ENCODE data around the gene RARS1.
"Not testable (repeated sequence)": the region's sequence is repeated elsewhere in the genome, so short reads cannot be mapped to it uniquely, and the experiment has no call there.

RARS1 gene

DNA sequence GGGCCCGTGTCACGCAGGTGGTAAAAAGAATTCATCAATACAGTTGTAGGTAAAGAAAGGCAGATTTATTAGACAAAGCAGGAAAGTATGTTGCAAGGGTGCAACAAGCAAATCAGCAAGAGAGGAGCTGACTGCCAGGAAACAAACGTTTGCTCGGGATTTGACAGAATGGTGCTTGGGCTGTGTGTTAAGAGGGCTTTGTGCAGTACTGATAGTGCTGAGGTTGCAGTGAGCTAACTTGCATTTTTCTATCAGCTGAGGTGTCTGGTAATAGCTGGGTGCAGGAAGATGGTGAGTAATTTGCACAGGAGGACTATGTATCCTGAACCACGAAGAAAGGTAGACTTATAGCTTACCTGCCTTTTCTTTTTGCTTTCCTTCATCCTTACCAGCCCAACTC, 3.9 kb upstream of the RARS1 start:
- no peak for DNase-seq

DNA sequence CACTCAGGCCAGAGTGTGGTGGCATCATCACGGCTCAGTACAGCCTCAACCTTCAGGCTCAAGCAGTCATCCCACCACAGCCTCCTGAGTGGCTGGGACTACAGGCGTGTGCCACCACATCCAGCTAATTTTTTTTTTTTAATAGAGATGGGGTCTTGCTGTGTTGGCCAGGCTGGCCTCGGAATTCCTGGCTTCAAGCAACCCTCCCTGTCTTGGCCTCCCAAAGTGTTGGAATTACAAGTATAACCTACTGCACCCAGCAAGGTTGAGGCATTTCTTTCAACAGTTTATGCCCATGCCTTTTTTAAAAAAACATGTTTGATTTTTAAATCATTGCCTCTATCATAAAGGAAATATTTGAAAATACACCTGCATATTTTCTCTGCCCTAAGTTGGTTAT, 2.8 kb downstream of the RARS1 start:
- DNase-seq: no peak

DNA sequence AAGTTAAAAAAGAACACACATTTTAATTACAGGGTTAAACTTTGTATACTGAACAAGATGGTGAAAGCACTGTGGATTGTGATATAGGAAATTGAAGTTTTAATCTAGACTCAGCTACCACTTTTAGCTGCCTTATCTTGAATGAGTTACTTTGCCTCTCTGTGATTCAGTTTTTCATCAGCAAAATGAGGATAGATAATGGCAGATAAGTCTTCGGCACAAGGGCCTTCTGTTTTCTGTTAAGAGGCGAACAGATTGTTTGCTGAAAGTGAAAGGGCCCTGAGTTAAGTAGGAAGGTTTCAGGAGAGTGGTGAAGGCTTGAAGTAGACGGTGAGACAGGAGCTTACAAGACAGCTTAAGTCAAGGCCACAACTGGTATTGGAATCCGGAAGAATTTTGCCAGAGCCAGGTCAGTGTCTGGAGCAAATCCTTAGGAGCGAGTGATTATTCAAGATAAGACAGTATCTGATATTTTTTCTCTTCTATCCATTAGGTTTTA, 7.8 kb downstream of the RARS1 start:
- no peak for DNase-seq

DNA sequence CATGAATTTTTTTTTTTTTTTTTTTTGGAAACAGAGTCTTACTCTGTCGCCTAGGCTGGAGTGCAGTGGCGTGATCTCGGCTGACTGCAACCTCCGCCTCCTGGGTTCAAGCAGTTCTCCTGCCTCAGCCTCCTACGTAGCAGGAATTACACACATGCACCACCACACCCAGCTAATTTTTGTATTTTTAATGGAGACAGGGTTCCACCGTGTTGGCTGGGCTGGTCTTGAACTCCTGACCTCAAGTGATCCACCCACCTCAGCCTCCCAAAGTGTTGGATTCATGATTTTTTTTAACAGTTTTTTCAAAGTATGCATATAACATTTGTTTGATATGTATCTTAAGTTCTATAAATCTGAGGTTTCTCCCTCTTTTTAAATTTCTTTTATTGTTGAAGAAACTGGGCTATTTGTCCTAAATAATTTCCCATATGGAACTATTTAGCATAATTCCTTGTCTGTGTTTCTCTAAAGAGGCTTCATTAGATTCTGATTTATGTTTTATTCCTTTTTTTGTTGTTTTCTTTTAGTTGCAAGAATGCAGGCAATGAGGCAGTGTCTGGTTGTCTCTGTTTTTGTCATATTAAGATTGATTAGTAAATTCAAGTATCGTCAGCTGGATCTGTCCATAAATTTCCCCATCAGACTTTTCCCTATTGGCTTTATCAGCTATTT, 16.4 kb downstream of the RARS1 start:
- no peak for DNase-seq

DNA sequence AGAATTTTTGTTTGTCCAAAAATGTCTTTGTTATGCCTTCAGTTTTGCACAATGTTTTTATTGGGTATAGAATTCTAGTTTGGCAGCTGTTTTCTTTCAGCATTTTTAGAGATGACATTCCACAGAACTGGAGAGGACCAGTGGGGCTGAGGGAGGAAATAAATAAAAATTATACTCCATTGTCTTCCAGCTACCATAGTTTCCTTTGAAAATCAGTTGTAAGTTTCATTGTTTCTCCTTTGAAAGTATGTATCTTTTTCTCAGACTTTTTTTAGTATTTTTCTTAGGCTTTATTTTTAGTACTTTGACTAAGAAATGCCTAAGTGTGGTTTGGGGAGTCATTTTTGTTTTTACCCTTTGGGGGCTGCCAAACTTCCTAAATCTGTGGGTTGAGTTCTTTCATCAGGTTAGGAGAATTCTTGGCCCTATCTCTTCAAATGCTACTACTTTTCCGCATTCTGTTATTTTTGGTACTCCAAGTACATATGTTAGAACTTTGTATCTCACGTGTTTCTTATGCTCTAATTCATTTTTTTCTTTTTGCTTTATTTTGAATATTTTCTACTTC, 27.7 kb downstream of the RARS1 start:
- no peak for DNase-seq

DNA sequence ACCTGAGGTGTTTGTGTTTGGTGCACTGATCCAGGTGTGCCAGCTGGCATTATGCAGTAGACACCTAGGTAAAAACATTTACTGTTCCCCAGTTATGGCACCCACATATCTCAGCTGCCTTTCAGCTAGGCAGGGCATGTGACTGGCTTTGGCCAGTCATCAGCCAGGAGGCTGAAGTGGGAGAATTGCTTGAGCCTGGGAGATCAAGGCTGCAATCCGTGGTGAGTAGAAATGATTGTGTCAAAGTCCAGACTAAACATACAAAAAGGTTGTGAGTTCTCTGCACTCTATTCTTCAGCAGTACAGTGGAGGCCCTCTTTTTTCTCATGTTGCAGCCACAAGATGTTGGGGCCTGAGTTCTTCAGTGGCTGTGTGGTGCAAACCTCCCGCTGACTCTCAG, 39.6 kb downstream of the RARS1 start:
- DNase-seq: no peak

DNA sequence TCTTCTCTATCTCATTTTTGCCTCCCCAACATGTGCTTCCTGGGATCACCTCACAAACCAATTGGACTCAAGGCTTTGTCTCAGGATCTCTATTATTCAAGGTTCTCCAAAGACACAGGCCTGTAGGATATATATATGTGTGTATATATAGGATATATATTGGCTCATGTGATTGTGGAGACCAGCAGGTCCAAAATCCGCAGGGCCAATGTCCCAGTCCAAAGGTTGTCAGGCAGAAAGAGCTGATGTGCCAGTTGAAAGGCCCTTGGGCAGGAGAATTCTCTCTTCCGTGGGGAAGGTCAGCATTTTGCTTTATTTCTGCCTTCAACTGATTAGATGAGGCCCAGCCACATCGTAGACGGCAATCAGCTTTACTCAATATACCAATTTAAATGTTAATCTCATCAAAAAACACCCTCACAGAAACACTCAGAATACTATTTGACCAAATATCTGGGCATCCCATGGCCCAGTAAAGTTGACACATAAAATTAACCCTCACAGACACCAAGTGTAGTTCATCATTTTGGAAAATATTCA, 41.6 kb downstream of the RARS1 start:
- DNase-seq: no peak

DNA sequence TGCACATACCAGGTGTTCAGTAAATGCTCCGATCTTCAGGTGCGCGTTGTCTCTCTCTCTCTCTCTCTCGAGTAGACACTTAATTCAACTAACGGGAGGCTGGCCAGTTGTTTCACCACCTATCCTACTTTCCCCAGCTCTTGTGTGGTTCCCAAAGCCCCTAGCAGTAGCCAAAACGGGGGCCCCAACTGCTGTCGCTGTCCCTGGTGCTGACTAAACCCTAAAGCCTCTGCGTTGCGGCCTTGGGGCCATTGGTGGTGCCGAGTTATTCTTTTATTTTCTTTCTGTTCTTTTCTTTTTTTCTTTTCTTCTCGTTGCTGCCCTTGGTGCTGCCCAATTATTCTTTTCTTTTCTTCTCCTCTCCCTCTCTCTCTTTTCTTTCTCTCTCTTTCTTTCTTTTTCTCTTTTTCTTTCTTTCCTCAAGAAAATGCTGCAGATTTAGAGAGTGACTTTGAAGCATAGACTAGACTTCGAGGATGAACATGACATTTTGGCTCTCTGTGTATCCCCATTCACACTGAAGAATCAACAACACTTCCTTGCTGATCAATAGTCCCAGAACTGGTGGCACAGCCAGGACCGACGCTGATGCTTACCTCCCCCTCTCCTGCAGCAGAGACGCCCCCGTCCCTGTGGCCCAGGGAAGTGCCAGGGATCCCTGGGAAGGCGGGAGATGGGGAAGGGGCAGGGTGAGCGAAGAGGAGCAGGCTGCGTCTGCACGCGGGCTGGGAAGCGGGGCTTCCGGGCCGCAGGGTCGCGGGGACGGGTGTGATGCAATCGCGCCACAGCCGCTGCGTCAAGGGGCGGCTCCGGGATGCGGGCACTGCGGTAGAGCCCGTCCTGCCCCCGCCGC, 42.5 kb downstream of the RARS1 start, which contains the start of gene FBLL1:
TSS of gene FBLL1 (plus strand) at position 785 of the 853 bp plus-strand sequence. CDS start 200 bp downstream, outside the sequence.
- no peak for DNase-seq

DNA sequence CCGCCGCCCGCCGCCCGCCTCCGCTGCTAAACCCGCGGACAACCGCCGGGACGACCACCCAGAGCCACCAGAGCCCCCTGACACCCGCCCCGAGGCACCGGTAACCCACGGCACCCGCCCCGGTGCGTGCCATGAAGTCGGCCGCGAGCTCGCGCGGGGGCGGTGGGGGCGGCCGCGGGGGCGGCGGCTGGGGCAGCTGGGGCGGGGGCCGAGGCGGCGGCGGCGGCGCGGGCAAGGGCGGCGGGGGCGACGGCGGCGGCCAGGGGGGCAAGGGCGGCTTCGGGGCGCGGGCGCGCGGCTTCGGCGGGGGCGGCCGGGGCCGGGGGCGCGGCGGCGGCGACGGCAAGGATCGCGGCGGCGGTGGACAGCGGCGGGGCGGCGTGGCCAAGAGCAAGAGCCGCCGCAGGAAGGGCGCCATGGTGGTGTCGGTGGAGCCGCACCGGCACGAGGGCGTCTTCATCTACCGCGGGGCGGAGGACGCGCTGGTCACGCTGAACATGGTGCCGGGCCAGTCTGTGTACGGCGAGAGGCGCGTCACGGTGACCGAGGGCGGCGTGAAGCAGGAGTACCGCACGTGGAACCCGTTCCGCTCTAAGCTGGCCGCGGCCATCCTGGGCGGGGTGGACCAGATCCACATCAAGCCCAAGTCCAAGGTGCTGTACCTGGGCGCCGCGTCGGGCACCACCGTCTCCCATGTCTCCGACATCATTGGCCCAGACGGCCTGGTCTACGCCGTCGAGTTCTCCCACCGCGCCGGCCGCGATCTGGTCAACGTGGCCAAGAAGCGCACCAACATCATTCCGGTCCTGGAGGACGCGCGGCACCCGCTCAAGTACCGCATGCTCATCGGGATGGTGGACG, 43.3 kb downstream of the RARS1 start:
- DNase-seq: no peak

DNA sequence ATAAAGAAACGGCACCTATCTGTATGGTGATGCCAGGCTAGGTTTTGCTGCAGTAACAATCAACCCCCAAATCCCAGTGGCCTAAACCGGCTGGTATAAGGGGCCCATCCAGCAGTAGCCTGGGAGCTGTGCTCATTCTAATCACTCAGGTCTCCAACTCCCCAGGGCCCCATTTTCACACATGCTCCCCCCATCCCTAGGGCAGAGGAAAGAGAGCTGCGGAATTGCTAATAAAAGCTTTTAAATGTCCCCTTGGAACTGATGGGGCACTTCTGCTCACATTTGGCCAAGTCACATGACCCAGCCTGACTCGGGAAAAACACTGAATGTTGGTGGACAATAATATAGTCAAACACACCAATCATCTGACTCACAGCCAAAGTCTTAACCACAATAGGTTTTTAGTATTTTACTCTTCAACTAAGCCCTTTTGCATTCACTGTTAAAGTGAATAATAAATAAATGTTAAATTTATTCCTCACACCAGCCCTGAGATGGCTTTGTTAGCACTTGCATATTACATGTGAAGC, 44.4 kb downstream of the RARS1 start:
- DNase-seq: no peak

DNA sequence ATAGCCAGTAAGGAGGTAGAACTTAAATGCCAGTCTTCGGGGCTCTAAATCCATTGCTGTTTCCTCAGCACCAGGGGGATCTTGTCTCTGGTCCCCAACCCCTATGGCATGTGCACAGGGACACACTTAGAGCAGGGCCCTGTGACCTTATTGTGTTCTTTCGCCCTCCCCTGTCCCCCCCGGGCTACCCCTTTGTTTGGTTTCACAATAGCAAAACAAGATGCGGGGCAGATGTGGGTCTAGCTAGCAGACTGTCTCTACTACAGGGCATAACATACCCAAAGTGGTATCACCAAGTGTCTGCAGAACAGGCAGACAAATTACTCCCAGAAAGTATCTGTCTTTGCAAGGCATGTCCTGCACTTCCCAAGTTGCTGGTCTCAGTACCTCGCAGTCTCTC, 44.9 kb downstream of the RARS1 start:
- DNase-seq: no peak

DNA sequence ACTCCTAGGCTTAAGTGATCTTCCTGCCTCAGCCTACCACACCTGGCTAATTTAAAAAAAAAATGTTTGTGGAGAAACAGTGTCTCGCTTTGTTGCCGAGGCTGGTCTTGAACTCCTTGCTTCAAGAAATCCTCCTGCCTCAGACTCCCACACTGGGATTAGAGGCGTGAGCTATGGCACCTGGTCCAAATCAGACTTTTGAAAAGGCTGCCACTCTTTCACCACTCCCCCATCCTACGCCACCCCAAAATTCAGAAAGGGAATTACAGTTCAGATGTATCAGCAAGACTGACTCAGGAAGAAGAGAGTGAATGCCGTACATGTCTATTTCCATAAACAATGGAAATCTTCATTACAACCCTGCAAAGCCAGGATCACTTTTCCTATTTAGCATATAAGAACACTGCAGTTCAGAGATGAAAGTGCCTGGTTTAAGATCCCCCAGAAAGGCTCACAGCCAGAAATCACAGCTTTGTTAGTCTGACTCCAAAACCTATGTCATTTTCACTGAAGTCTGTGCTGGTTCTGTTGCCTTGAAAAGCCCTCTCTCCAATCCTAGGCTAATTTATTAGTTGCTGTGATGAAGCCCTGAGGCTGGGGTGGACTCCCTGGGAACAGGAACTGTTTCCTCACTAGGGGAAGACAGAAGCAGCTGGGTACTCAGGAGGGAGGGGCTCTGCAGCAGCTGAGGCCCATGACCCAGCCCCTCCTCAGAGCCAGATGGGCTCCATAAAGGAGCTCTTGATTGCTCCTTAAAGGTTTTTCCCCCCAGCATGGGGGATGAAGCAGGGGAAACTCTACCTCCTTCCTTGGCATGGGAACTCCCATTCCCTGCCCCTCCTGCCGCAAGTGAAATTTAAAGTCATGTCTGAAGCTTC, 46.0 kb downstream of the RARS1 start:
- no peak for DNase-seq

DNA sequence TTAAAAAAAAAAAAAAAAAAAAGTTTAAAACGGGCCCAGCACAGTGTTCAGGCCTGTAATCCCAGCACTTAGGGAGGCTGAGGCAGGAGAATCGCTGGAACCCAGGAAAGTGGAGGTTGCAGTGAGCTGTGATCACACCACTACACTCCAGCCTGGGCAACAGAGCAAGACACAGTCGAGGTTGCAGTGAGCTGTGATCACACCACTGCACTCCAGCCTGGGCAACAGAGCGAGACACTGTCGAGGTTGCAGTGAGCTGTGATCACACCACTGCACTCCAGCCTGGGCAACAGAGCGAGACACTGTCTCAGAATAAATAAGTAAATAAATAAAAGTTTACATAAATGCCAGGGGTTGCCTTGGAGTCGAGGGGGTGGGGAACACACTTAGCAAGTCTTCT, 48.1 kb downstream of the RARS1 start:
- not testable (repeated sequence) for DNase-seq

DNA sequence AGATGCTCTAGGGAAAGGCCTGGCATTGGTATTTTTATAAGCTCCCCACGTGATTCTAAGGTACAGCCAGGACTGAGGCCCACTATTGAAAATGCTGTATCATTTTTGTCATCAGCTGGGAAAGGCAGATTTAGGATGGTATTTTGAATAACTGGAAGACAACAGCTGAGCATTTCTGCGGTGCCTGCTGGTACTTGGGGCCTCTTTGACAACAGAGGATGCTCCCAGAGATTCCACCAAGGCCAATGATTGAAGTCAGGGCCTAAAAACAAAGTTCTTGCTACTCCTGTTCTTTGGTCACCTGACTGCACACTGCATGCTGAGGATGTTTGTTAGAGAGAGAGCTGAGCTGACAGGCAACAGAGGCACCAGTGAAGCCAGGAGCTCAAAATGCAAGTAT, 50.9 kb downstream of the RARS1 start:
- DNase-seq: no peak

DNA sequence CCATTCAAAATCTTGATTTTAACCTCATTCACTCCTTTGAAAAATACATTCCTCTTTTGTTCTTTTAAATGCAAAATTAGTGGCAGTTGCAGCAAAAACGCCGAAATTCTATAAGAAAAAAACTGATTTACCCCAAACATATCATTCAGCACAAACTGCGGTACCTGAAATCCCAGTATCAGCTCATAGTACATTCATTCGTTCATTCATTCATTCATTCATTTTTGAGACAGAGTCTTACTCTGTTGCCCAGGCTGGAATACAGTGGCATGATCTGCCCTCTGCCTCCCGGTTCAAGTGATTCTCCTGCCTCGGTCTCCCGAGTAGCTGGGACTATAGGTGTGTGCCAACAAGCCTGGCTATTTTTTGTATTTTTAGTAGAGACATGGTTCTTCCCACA, 63.3 kb downstream of the RARS1 start:
- no peak for DNase-seq

DNA sequence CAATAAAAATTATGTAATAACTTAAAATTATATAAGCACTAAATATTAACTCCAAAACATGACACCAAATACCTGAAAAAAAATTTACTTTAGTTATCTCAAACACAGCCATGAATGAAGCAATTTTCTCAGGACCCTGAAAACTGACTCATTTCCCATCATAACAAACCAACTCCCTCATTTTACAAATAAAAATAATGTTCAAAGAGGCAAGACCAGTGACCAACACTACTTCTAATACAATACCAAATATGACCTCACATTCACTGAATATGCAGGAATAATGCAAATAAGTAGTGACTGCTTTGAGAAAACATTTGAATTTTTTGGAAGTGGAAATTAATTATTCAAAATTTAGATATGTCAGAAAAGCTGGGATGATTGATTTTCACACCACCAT, 64.4 kb downstream of the RARS1 start:
- DNase-seq: no peak

DNA sequence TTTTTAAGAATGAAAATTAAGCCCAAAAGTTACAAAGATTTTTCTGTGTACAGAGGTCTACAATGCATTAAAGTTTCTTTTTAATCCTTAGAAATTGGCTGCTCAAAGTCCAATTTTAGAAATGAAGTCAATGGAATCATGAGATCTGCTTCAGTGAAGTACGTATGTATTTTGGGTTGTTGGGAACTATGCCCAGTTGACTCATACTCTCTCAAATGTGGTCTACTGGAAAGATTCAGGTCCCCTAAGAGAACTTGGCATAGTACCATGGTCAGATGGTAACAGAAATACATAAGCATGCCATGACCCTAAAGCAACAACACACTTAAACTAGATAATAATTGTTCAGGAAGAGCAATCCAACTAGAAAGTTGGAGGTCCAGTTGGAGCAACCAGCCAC, 65.9 kb downstream of the RARS1 start:
- no peak for DNase-seq

DNA sequence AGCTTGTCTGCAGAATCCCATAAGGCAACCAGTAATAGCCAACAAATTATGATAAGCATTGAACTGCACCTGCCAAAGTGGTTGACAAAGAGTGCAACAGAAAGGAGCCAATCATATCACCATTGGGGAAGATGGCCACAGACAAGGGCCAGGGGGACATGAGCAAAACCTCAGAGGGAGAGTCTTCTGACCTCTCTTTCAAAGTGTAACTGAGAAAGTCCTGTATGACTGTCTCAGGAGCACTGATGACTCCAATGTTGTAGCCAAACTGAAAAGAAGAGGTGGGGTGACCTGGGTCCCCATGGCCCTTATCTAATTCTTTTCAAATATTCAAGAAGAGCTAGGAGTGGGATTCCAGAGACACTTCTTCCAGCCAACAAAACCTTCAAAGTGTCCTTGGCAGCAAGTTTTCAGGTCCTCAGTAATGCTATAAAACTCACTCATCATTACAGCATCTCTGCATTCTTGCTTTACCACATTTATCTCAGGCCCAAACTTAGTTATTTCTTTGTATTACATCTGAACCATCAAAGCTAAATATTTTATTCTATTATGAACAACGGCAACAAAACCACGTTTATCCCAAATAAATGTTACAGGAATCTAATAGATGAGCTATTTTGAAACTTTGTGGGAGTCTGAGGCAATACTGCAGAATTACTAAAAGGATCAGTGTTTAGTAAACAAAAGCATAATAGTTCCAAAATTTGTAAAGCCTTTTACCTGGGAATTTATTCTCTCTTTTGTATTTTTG, 67.3 kb downstream of the RARS1 start:
- no peak for DNase-seq

DNA sequence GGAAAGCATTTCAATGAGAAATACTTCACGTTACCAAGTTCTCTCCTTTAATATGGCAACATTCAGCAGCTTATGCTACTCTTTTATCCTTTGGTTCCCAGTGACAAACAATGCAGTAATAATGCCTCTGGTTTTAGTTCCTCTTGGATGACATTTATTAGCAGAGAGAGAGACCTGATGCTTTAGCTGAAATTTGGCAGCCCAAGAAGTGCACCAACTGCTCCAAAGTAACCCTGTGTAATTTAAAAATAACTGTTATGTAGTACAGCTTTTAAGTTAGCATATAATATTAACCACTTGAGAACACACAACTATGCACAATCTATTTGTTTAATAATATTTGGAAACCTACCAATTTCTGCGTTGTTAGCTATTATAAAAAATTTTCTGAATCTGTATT, 71.1 kb downstream of the RARS1 start:
- no peak for DNase-seq

DNA sequence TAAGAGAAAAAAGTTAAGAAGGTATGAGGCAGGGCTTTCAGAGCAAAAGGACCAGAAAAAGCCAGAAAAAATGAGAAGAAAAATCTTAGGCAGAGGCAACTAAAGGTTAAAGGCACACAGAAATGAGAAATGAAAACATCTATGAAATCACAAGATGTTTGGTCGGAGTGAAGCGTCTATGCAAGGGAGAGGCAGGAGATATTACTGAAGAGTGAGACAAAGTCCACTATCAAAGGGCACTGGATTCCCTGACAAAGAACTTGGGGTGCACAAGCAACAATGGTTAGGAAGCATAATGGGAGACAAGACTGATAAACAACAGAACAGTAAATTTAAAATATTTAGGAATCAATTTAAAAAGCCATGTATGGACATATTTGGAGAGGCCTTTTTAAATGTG, 76.0 kb downstream of the RARS1 start:
- DNase-seq: no peak

DNA sequence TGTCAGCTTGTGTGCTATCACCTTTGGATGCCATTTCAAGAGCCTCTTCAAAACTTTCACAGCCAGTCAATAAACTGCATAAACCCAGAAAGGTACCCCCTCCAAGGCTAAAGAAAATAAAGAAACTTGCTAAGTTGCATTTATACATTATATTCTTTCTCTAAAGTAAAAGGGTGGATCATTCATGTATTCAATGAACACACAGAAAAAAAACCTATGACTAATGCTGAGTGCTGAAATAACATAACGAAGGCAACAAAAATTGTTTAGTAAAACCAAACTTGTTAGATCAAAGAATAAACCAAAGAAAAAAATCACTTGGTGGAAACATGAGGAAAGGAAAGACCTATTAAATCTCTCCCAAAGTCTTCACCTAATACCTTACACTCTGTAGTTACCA, 77.7 kb downstream of the RARS1 start:
- no peak for DNase-seq
